H9 (cell line): ENCODE results near the gene DSP. TPM values are rescaled to one million over a fixed set of nuclear protein-coding genes. Genes with fewer than 3 reads are reported as not detected.

Experiments used
- DNase-seq: peaks from one replicate; pipeline ENCODE4 v3.0.0-alpha.2; 2017
- H2AFZ ChIP-seq: one replicate; pipeline ENCODE4 v1.6.1; 2013; ENCODE audit warnings: mild to moderate bottlenecking, low read length, control low read depth, moderate library complexity
- H2AK5ac ChIP-seq: 2 replicates; pipeline ENCODE4 v1.6.1; 2013; ENCODE audit warnings: low read length, control low read depth, mixed read lengths; ENCODE audit not compliant: insufficient read length
- H2BK120ac ChIP-seq: one replicate; pipeline ENCODE4 v1.6.1; 2013; ENCODE audit warnings: low read depth, mild to moderate bottlenecking, low read length, control low read depth, inconsistent platforms; ENCODE audit not compliant: poor library complexity, severe bottlenecking
- H2BK12ac ChIP-seq: 2 replicates; pipeline ENCODE4 v1.6.1; 2013; ENCODE audit warnings: low read length, control low read depth, mixed read lengths, low read depth; ENCODE audit not compliant: insufficient read length
- H2BK15ac ChIP-seq: 2 replicates; pipeline ENCODE4 v1.6.1; 2013; ENCODE audit warnings: low read depth, low read length, control low read depth
- H2BK20ac ChIP-seq: one replicate; pipeline ENCODE4 v1.6.1; 2013; ENCODE audit warnings: low read depth, mild to moderate bottlenecking, low read length, control low read depth, inconsistent platforms; ENCODE audit not compliant: poor library complexity, severe bottlenecking
- H2BK5ac ChIP-seq: 2 replicates; pipeline ENCODE4 v1.6.1; 2013; ENCODE audit warnings: low read length, control low read depth, mixed read lengths; ENCODE audit not compliant: insufficient read length
- H3K14ac ChIP-seq: 2 replicates; pipeline ENCODE4 v1.6.1; 2013; ENCODE audit warnings: low read length, control low read depth; ENCODE audit not compliant: insufficient read depth
- H3K18ac ChIP-seq: 2 replicates; pipeline ENCODE4 v1.6.1; 2013; ENCODE audit warnings: low read depth, mild to moderate bottlenecking, mixed read lengths, low read length, control low read depth; ENCODE audit not compliant: insufficient read length
- H3K23ac ChIP-seq: 2 replicates; pipeline ENCODE4 v1.6.1; 2013; ENCODE audit warnings: low read length, control low read depth, mixed read lengths, low read depth; ENCODE audit not compliant: insufficient read length
- H3K23me2 ChIP-seq: 2 replicates; pipeline ENCODE4 v1.6.1; 2013; ENCODE audit warnings: low read depth, mild to moderate bottlenecking, mixed read lengths, low read length, control low read depth; ENCODE audit not compliant: insufficient read length, poor library complexity, severe bottlenecking
- H3K27ac ChIP-seq: 2 replicates; pipeline ENCODE4 v1.5.1; 2013; ENCODE audit warnings: low read length, control low read depth, mixed read lengths, low read depth; ENCODE audit not compliant: insufficient read length
- H3K27me3 ChIP-seq: 2 replicates; pipeline ENCODE4 v1.6.1; 2013; ENCODE audit warnings: low read length, control low read depth, inconsistent platforms; ENCODE audit not compliant: insufficient read depth
- H3K4ac ChIP-seq: 2 replicates; pipeline ENCODE4 v1.6.1; 2013; ENCODE audit warnings: low read depth, mild to moderate bottlenecking, control low read depth, inconsistent platforms, low read length, moderate library complexity
- H3K4me1 ChIP-seq: 2 replicates; pipeline ENCODE4 v1.6.1; 2013; ENCODE audit warnings: low read length, control low read depth, inconsistent platforms; ENCODE audit not compliant: insufficient read depth
- H3K4me2 ChIP-seq: 2 replicates; pipeline ENCODE4 v1.6.1; 2013; ENCODE audit warnings: low read length, control low read depth, mixed read lengths; ENCODE audit not compliant: insufficient read length, insufficient read depth
- H3K56ac ChIP-seq: 2 replicates; pipeline ENCODE4 v1.6.1; 2013; ENCODE audit warnings: low read depth, mild to moderate bottlenecking, mixed read lengths, low read length, control low read depth; ENCODE audit not compliant: insufficient read length
- H3K79me1 ChIP-seq: 2 replicates; pipeline ENCODE4 v1.6.1; 2013; ENCODE audit warnings: low read depth, mild to moderate bottlenecking, moderate library complexity, low read length, control low read depth, inconsistent platforms; ENCODE audit not compliant: insufficient read depth, poor library complexity, severe bottlenecking
- H3K79me2 ChIP-seq: 2 replicates; pipeline ENCODE4 v1.6.1; 2013; ENCODE audit warnings: low read length, control low read depth, inconsistent platforms; ENCODE audit not compliant: insufficient read depth
- H3K9ac ChIP-seq: 2 replicates; pipeline ENCODE4 v1.6.1; 2013; ENCODE audit warnings: low read length, control low read depth, mixed read lengths; ENCODE audit not compliant: insufficient read length; ENCODE audit errors: extremely low read depth
- H3K9me3 ChIP-seq: one replicate; pipeline ENCODE4 v1.6.1; 2013; ENCODE audit warnings: low read depth, low read length, inconsistent platforms; ENCODE audit not compliant: control insufficient read depth
- H3T11ph ChIP-seq: one replicate; pipeline ENCODE4 v1.6.1; 2013; ENCODE audit warnings: mild to moderate bottlenecking, low read length, control low read depth, inconsistent platforms
- H4K20me1 ChIP-seq: one replicate; pipeline ENCODE4 v1.6.1; 2013; ENCODE audit not compliant: control insufficient read depth, insufficient read length, insufficient read depth
- H4K5ac ChIP-seq: 2 replicates; pipeline ENCODE4 v1.6.1; 2013; ENCODE audit warnings: low read depth, mild to moderate bottlenecking, mixed read lengths, low read length, control low read depth; ENCODE audit not compliant: insufficient read length
- H4K8ac ChIP-seq: replicated peaks from 2 replicates; pipeline ENCODE4 v1.6.1; 2013; ENCODE audit warnings: low read length, control low read depth, mixed read lengths, low read depth; ENCODE audit not compliant: insufficient read length
- H4K91ac ChIP-seq: 2 replicates; pipeline ENCODE4 v1.6.1; 2013; ENCODE audit warnings: low read depth, mild to moderate bottlenecking, moderate library complexity, mixed read lengths, low read length, control low read depth; ENCODE audit not compliant: insufficient read length
- H3K27ac Mint-ChIP-seq, 3 experiments: 2 replicates in 2 of 3; 3 replicates in 1 of 3; pipeline ENCODE4 v1.8.0; 2020 to 2021; ENCODE audit warnings: mixed read lengths in 3 of 3, mild to moderate bottlenecking in 1 of 3, moderate library complexity in 1 of 3
- H3K27me3 Mint-ChIP-seq: 2 replicates; pipeline ENCODE4 v1.8.0; 2021; ENCODE audit warnings: low read depth, mild to moderate bottlenecking, moderate library complexity, mixed read lengths
- H3K36me3 Mint-ChIP-seq, 3 experiments: 2 replicates in 2 of 3; 3 replicates in 1 of 3; pipeline ENCODE4 v1.8.0; 2020 to 2021; ENCODE audit warnings: low read depth in 3 of 3, mixed read lengths in 3 of 3; ENCODE audit not compliant: insufficient read depth in 1 of 3
- H3K4me1 Mint-ChIP-seq, 2 experiments: 2 replicates each; pipeline ENCODE4 v1.8.0; 2020; ENCODE audit warnings: mixed read lengths in 2 of 2
- H3K4me3 Mint-ChIP-seq, 2 experiments: 2 replicates in 1 of 2; 3 replicates in 1 of 2; pipeline ENCODE4 v1.8.0; 2020 to 2021; ENCODE audit warnings: mild to moderate bottlenecking in 2 of 2, mixed read lengths in 2 of 2, moderate library complexity in 1 of 2
- H3K9me3 Mint-ChIP-seq, 2 experiments: 2 replicates in 1 of 2; 3 replicates in 1 of 2; pipeline ENCODE4 v1.8.0; 2020; ENCODE audit warnings: mild to moderate bottlenecking in 2 of 2, mixed read lengths in 2 of 2, moderate library complexity in 1 of 2
- CTCF ChIP-seq: fragments of 200-600 bp; sonication (generic); conservative IDR thresholded peaks from 3 replicates; pipeline ENCODE4 v1.8.0; 2021; ENCODE audit warnings: antibody characterized with exemption, mild to moderate bottlenecking
- WGBS: extraction: QIAGEN DNeasy Blood & Tissue Kit; methylation state at CpG from one replicate; pipeline ENCODE4 v1.1.7; 2013; ENCODE audit warnings: missing lambda C conversion rate, low lambda C conversion rate, mixed read lengths; ENCODE audit not compliant: insufficient read length; ENCODE audit errors: extremely low coverage; 5-methylcytosine and 5-hydroxymethylcytosine counted together
- total RNA-seq: library from RNA; stranded (reverse); gene quantifications from 2 replicates; pipeline ENCODE4 v1.2.1, GENCODE V29; 2021

Gene DSP
- total RNA-seq, 1 experiment from 2014 or later: 48.9 TPM

- Mint-ChIP-seq H3K4me1 (peaks cover 21 to 24% of the 10 kb centered on the region in 2 experiments), H3K27me3 (no peaks in the 10 kb centered on the region), H3K36me3 (peaks cover 4 to 17% (median 16%) of the 10 kb centered on the region in 3 experiments; a peak in 6 of 7 replicates), H3K27ac (no peak overlapping the region), H3K9me3 (no peaks in the 10 kb centered on the region), H3K4me3 (peak overlapping the region; percentile 94 to 99; a peak in 4 of 5 replicates)
- Histone ChIP-seq H3K56ac (no peak overlapping the region), H3K18ac (no peak overlapping the region), H2AK5ac (no peak overlapping the region), H3K9ac (no peak overlapping the region), H3K14ac (no peak overlapping the region), H4K5ac (no peak overlapping the region), H4K91ac (no peak overlapping the region), H3K4me2 (no peak overlapping the region), H3K23ac (no peak overlapping the region), H3K9me3 (no peaks in the 10 kb centered on the region), H3K27ac (no peak overlapping the region), H2AFZ (no peak overlapping the region), H3K79me1 (no peaks in the 10 kb centered on the region), H3K4ac (no peak overlapping the region), H2BK120ac (no peak overlapping the region), H4K20me1 (no peaks in the 10 kb centered on the region), H2BK20ac (no peak overlapping the region), H3K4me1 (no peaks in the 10 kb centered on the region; the same call in 1 of the 2 replicates), H3T11ph (no peak overlapping the region), H2BK15ac (no peak overlapping the region), H2BK5ac (no peak overlapping the region), H3K23me2 (peaks cover 4% of the 10 kb centered on the region), H4K8ac (no peak overlapping the region), H3K27me3 (no peaks in the 10 kb centered on the region), H2BK12ac (no peak overlapping the region), H3K79me2 (peaks cover 15% of the 10 kb centered on the region; the same call in 1 of the 2 replicates)
- no peak for TF ChIP-seq CTCF
- WGBS: no CpG with 5 or more reads among the region's 3 CpGs
- DNase-seq: no peak
Observed at GRCh38 chr6:7589221-7589620, 47.8 kb downstream of the DSP start.
